PC-3 (cell line): ENCODE measurements around the gene CXCL13. TPM values are rescaled to one million over a fixed set of nuclear protein-coding genes. Genes with fewer than 3 reads are reported as not detected.
"Not testable (repeated sequence)": the region's sequence is repeated elsewhere in the genome, so short reads cannot be mapped to it uniquely, and the experiment has no call there.

Experiments
- ATAC-seq: fragments of 200-7000 bp; cut with Tn5 transposase; 2 replicates; pipeline ENCODE4 v1.9.1; 2020; ENCODE audit warnings: mild to moderate bottlenecking, moderate library complexity
- BruUV-seq: library from RNA; stranded (reverse); fragments of 400-500 nt; replicated peaks from 2 replicates; lab custom pipeline; 2021; lab: Mats Ljungman, UMichigan
- CTCF ChIA-PET: fragments of 300-600 bp; sonication (Branson Sonifier 250); formaldehyde crosslinking; loops from one replicate; lab custom pipeline; 2022; ENCODE audit warnings: antibody characterized with exemption; lab: Charles Lee
- POLR2A ChIA-PET: fragments of 300-600 bp; sonication (Branson Sonifier 250); formaldehyde crosslinking; loops from one replicate; lab custom pipeline; 2022; ENCODE audit warnings: antibody characterized with exemption; ENCODE audit not compliant: unreplicated experiment; lab: Charles Lee
- DNase-seq: peaks from one replicate; pipeline ENCODE4 v3.0.0-alpha.2; 2015
- H2AFZ ChIP-seq: fragments of 300-600 bp; sonication (generic); 2 replicates; pipeline ENCODE4 v1.6.0; 2016; ENCODE audit warnings: antibody characterized with exemption, low read length
- H3F3A ChIP-seq: fragments of 300-600 bp; sonication (generic); one replicate; pipeline ENCODE4 v1.6.0; 2017; ENCODE audit warnings: antibody characterized with exemption, low read length, control low read depth, mild to moderate bottlenecking; ENCODE audit not compliant: unreplicated experiment
- H3K27ac ChIP-seq: fragments of 300-600 bp; sonication (generic); 2 replicates; pipeline ENCODE4 v1.5.1; 2016; ENCODE audit warnings: mild to moderate bottlenecking, low read length
- H3K27me3 ChIP-seq: fragments of 300-600 bp; sonication (generic); 2 replicates; pipeline ENCODE4 v1.6.1; 2016; ENCODE audit warnings: low read length, mixed read lengths
- H3K36me3 ChIP-seq: fragments of 300-600 bp; sonication (generic); 2 replicates; pipeline ENCODE4 v1.6.1; 2016; ENCODE audit warnings: low read depth, mixed run types, low read length, mixed read lengths
- H3K4me1 ChIP-seq: fragments of 300-600 bp; sonication (generic); 2 replicates; pipeline ENCODE4 v1.5.1; 2016; ENCODE audit warnings: low read length; ENCODE audit not compliant: insufficient read depth
- H3K4me2 ChIP-seq: fragments of 300-600 bp; sonication (generic); 2 replicates; pipeline ENCODE4 v1.6.0; 2016; ENCODE audit warnings: low read length
- H3K4me3 ChIP-seq: fragments of 300-600 bp; sonication (generic); 2 replicates; pipeline ENCODE4 v1.5.1; 2016; ENCODE audit warnings: mild to moderate bottlenecking, low read length, mixed read lengths
- H3K79me2 ChIP-seq: fragments of 300-600 bp; sonication (generic); 2 replicates; pipeline ENCODE4 v1.6.1; 2017; ENCODE audit warnings: low read length, mixed read lengths
- H3K9ac ChIP-seq: fragments of 300-600 bp; sonication (generic); 2 replicates; pipeline ENCODE4 v1.6.0; 2016; ENCODE audit warnings: mild to moderate bottlenecking, low read length
- H3K9me2 ChIP-seq: fragments of 300-600 bp; sonication (generic); replicated peaks from 2 replicates; pipeline ENCODE4 v1.6.1; 2016; ENCODE audit warnings: mixed run types, low read length, mixed read lengths
- H3K9me3 ChIP-seq: fragments of 300-600 bp; sonication (generic); 2 replicates; pipeline ENCODE4 v1.6.1; 2016; ENCODE audit warnings: low read length, mixed read lengths
- H4K20me1 ChIP-seq: fragments of 300-600 bp; sonication (generic); 2 replicates; pipeline ENCODE4 v1.6.1; 2016; ENCODE audit warnings: low read length, mixed read lengths
- EZH2 ChIP-seq: fragments of 300-600 bp; sonication (generic); IDR thresholded peaks from one replicate; pipeline ENCODE4 v1.6.1; 2017; ENCODE audit warnings: antibody characterized with exemption, mild to moderate bottlenecking, low read length; ENCODE audit not compliant: unreplicated experiment
- EZH2phosphoT487 ChIP-seq: fragments of 300-600 bp; sonication (generic); IDR thresholded peaks from 2 replicates; pipeline ENCODE4 v1.6.1; 2018; ENCODE audit warnings: mild to moderate bottlenecking, antibody characterized with exemption, low read length, borderline replicate concordance
- intact Hi-C: fragments of 100-400 bp; cut with micrococcal nuclease; formaldehyde crosslinking; loops from 2 replicates; pipeline ENCODE4 v1.9.0; 2023
- total RNA-seq: library from RNA; depleted of rRNA; stranded (reverse); fragments of >200 nt; gene quantifications from 2 replicates; pipeline ENCODE4 v1.2.3, GENCODE V29; 2014; rRNA removed
- TF ChIP-seq, protein P1 (sequence below): fragments of 300-600 bp; sonication (generic); conservative IDR thresholded peaks from 2 replicates; pipeline ENCODE4 v1.5.1; 2017; ENCODE audit warnings: antibody characterized with exemption, low read depth, mild to moderate bottlenecking, low read length

CXCL13 gene
- total RNA-seq, 1 experiment from 2014 or later = not detected

GRCh38 chr4:77653162-77653758 lies 47.6 kb downstream of the CXCL13 start:
- no peak for DNase-seq
- CTCF ChIA-PET = no interaction called here
- no peak for ATAC-seq
- Histone ChIP-seq H3K27me3 (no peaks in the 10 kb centered on the region), H3K36me3 (no peaks in the 10 kb centered on the region), H3K4me1 (no peaks in the 10 kb centered on the region), H2AFZ (no peak overlapping the region), H3K9me3 (no peaks in the 10 kb centered on the region), H3K4me2 (no peak overlapping the region), H3K4me3 (no peak overlapping the region), H3K9ac (no peak overlapping the region), H3K27ac (no peak overlapping the region), H3K79me2 (no peaks in the 10 kb centered on the region), H3K9me2 (no peaks in the 10 kb centered on the region), H3F3A (no peaks in the 10 kb centered on the region), H4K20me1 (no peaks in the 10 kb centered on the region)
- TF ChIP-seq, protein P1, sequence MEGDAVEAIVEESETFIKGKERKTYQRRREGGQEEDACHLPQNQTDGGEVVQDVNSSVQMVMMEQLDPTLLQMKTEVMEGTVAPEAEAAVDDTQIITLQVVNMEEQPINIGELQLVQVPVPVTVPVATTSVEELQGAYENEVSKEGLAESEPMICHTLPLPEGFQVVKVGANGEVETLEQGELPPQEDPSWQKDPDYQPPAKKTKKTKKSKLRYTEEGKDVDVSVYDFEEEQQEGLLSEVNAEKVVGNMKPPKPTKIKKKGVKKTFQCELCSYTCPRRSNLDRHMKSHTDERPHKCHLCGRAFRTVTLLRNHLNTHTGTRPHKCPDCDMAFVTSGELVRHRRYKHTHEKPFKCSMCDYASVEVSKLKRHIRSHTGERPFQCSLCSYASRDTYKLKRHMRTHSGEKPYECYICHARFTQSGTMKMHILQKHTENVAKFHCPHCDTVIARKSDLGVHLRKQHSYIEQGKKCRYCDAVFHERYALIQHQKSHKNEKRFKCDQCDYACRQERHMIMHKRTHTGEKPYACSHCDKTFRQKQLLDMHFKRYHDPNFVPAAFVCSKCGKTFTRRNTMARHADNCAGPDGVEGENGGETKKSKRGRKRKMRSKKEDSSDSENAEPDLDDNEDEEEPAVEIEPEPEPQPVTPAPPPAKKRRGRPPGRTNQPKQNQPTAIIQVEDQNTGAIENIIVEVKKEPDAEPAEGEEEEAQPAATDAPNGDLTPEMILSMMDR = no peak
- TF ChIP-seq EZH2phosphoT487 (no peak), EZH2 (no peak)
- intact Hi-C loops = no loop called here
- POLR2A ChIA-PET = no interaction called here
- no TSS peak for BruUV-seq

DNA sequence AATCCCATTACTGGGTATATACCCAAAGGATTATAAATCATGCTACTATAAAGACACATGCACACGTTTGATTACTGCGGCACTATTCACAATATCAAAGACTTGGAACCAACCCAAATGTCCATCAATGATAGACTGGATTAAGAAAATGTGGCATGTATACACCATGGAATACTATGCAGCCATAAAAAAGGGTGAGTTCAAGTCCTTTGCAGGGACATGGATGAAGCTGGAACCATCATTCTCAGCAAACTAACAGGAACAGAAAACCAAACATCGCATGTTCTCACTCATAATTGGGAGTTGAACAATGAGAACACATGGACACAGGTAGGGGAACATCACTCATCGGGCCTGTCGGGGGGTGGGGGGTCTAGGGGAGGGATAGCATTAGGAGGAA lies 54.7 kb downstream of the CXCL13 start:
- intact Hi-C loops, POLR2A ChIA-PET, H4K20me1 ChIP-seq, DNase-seq, H3K9me3 ChIP-seq, H3K27ac ChIP-seq, BruUV-seq, H3K4me3 ChIP-seq, H3K27me3 ChIP-seq, H3K4me2 ChIP-seq, H2AFZ ChIP-seq, ATAC-seq, CTCF ChIA-PET, H3K9ac ChIP-seq, H3K79me2 ChIP-seq, H3K36me3 ChIP-seq, H3K9me2 ChIP-seq, H3K4me1 ChIP-seq, H3F3A ChIP-seq: not testable (repeated sequence)

Other genes starting within 250 kb of the CXCL13 start
- gene CNOT6L, start 213.5 kb downstream of the CXCL13 start, total RNA-seq = 2.6 and 5.4 TPM in 2 replicates